SK-N-SH (cell line): ENCODE measurements around the gene OTUD6A. TPM values are rescaled to one million over a fixed set of nuclear protein-coding genes. Genes with fewer than 3 reads are reported as not detected.

ENCODE experiments used
- CTCF ChIA-PET: fragments of 300-600, 350-600 bp; formaldehyde crosslinking; extraction: SDS; loops from one replicate; lab custom pipeline; 2021; lab: Yijun Ruan, JAX
- POLR2A ChIA-PET: fragments of 350-600 bp; sonication (Branson Sonifier 250); formaldehyde crosslinking; extraction: SDS; loops from one replicate; lab custom pipeline; 2020; ENCODE audit warnings: antibody characterized with exemption, inconsistent platforms; lab: Yijun Ruan, JAX
- DNase-seq: peaks from one replicate; pipeline ENCODE4 v3.0.0; 2012
- H2AFZ ChIP-seq: fragments of 200-600 bp; sonication (generic); 2 replicates; pipeline ENCODE4 v1.8.1; 2016; ENCODE audit warnings: antibody characterized with exemption, mild to moderate bottlenecking, low read depth
- H3F3A ChIP-seq: fragments of 200-600 bp; sonication (generic); replicated peaks from 2 replicates; pipeline ENCODE3; 2016; ENCODE audit warnings: antibody characterized with exemption, mild to moderate bottlenecking; ENCODE audit not compliant: insufficient read depth
- H3K27ac ChIP-seq, 2 experiments: fragments of 200-500 bp in 1 of 2; fragments of 200-600 bp in 1 of 2; sonication (Bioruptor generic) in 1 of 2; sonication (generic), shearing (Covaris generic) in 1 of 2; 2 replicates each; pipeline versions ENCODE4 v1.5.1 to v1.6.1; 2014 to 2016; ENCODE audit warnings: low read depth in 2 of 2, inconsistent platforms in 1 of 2, low read length in 1 of 2, mild to moderate bottlenecking in 1 of 2, mixed read lengths in 1 of 2
- H3K27me3 ChIP-seq: fragments of 200-600 bp; sonication (generic), shearing (Covaris generic); 2 replicates; pipeline ENCODE4 v1.6.1; 2016; ENCODE audit warnings: mixed run types; ENCODE audit not compliant: insufficient read depth
- H3K36me3 ChIP-seq, 2 experiments: fragments of 200-500 bp in 1 of 2; fragments of 200-600 bp in 1 of 2; sonication (Bioruptor generic) in 1 of 2; sonication (generic) in 1 of 2; replicated peaks in 1 of 2; 2 replicates each; pipeline versions ENCODE3 to v1.5.1; 2014 to 2016; ENCODE audit warnings: low read length in 1 of 2, mild to moderate bottlenecking in 1 of 2; ENCODE audit not compliant: insufficient read depth in 2 of 2, control insufficient read depth in 1 of 2
- H3K4me1 ChIP-seq, 2 experiments: fragments of 200-500 bp in 1 of 2; fragments of 200-600 bp in 1 of 2; sonication (Bioruptor generic) in 1 of 2; sonication (generic), shearing (Covaris generic) in 1 of 2; 2 replicates each; pipeline versions ENCODE4 v1.5.1 to v1.6.1; 2014 to 2016; ENCODE audit warnings: low read depth in 1 of 2, low read length in 1 of 2, mixed run types in 1 of 2; ENCODE audit not compliant: insufficient read depth in 2 of 2, control insufficient read depth in 1 of 2
- H3K4me2 ChIP-seq: fragments of 200-600 bp; sonication (generic), shearing (Covaris generic); 2 replicates; pipeline ENCODE4 v1.6.1; 2017; ENCODE audit warnings: mixed run types
- H3K4me3 ChIP-seq, 2 experiments: fragments of 200-500 bp in 1 of 2; fragments of 200-600 bp in 1 of 2; sonication (Bioruptor generic) in 1 of 2; sonication (generic), shearing (Covaris generic) in 1 of 2; 2 replicates each; pipeline versions ENCODE4 v1.5.1 to v1.8.1; 2014 to 2016; ENCODE audit warnings: low read depth in 2 of 2, inconsistent platforms in 1 of 2, low read length in 1 of 2, mild to moderate bottlenecking in 1 of 2, mixed read lengths in 1 of 2, moderate library complexity in 1 of 2
- H3K79me2 ChIP-seq: fragments of 200-600 bp; sonication (generic); 2 replicates; pipeline ENCODE4 v1.8.1; 2017; ENCODE audit warnings: mild to moderate bottlenecking; ENCODE audit not compliant: insufficient read depth
- H3K9ac ChIP-seq: fragments of 200-600 bp; sonication (generic); 2 replicates; pipeline ENCODE4 v1.6.1; 2017; ENCODE audit warnings: mixed run types
- H3K9me2 ChIP-seq: fragments of 200-600 bp; sonication (generic); 2 replicates; pipeline ENCODE4 v1.6.1; 2017; ENCODE audit warnings: mixed run types
- H3K9me3 ChIP-seq: fragments of 200-600 bp; sonication (generic); 2 replicates; pipeline ENCODE4 v1.6.1; 2017; ENCODE audit warnings: mixed run types, mild to moderate bottlenecking, moderate library complexity
- H4K20me1 ChIP-seq: fragments of 200-600 bp; sonication (generic); 2 replicates; pipeline ENCODE4 v1.6.1; 2017; ENCODE audit warnings: mild to moderate bottlenecking, mixed run types; ENCODE audit not compliant: insufficient read depth
- CHD2 ChIP-seq: fragments of 150-350 bp; IDR thresholded peaks from 2 replicates; pipeline ENCODE4 v1.6.1; 2018; ENCODE audit warnings: low read length; ENCODE audit not compliant: partially characterized antibody
- FOXM1 ChIP-seq: IDR thresholded peaks from 2 replicates; pipeline ENCODE4 v1.4.0; 2012; ENCODE audit warnings: low read depth, mild to moderate bottlenecking
- MEF2A ChIP-seq: IDR thresholded peaks from 2 replicates; pipeline ENCODE4 v1.4.0; 2012; ENCODE audit warnings: low read depth, borderline replicate concordance
- NFIC ChIP-seq: IDR thresholded peaks from 2 replicates; pipeline ENCODE4 v1.4.0; 2012; ENCODE audit warnings: borderline replicate concordance
- NRF1 ChIP-seq: IDR thresholded peaks from 2 replicates; pipeline ENCODE4 v1.6.1; 2012; ENCODE audit warnings: low read depth, mild to moderate bottlenecking, low read length
- POLR2AphosphoS5 ChIP-seq: IDR thresholded peaks from 2 replicates; pipeline ENCODE4 v1.6.1; 2012; ENCODE audit warnings: low read depth, low read length
- RCOR1 ChIP-seq: fragments of 150-350 bp; IDR thresholded peaks from 2 replicates; pipeline ENCODE4 v1.6.1; 2017; ENCODE audit warnings: antibody characterized with exemption, low read length
- SMC3 ChIP-seq: IDR thresholded peaks from 2 replicates; pipeline ENCODE4 v1.6.1; 2012; ENCODE audit warnings: low read depth, low read length, improper control_type of control experiment
- TAF1 ChIP-seq: IDR thresholded peaks from 2 replicates; pipeline ENCODE4 v1.6.1; 2012; ENCODE audit warnings: low read depth, mild to moderate bottlenecking, low read length, moderate library complexity, borderline replicate concordance
- TCF12 ChIP-seq: IDR thresholded peaks from 2 replicates; pipeline ENCODE4 v1.4.0; 2012
- TEAD4 ChIP-seq: IDR thresholded peaks from 2 replicates; pipeline ENCODE4 v1.4.0; 2012; ENCODE audit warnings: mild to moderate bottlenecking, borderline replicate concordance; ENCODE audit not compliant: insufficient read depth
- WGBS: methylation state at CpG from one replicate; pipeline ENCODE4 v1.1.6; 2017; ENCODE audit warnings: low lambda C conversion rate; 5-methylcytosine and 5-hydroxymethylcytosine counted together
- polyA plus RNA-seq, 3 experiments: library from polyadenylated mRNA; depleted of rRNA; stranded (reverse); fragments of >200 nt; gene quantifications; 2 replicates each; pipeline ENCODE4 v1.2.3, GENCODE V29; 2012

The OTUD6A gene
- polyA plus RNA-seq, 1 of the 3 experiments (the other 2 are of a cell fraction): not detected

GRCh38 chrX:70038951-70039350 lies 23.3 kb upstream of the OTUD6A start (continued):
- no peak for TF ChIP-seq TEAD4

- no peak overlapping the region for H3K9ac ChIP-seq
- WGBS: 25% methylated on average over 2 of the region's 2 CpGs
- POLR2A ChIA-PET: no interaction called here
- no peaks in the 10 kb centered on the region for H3K9me2 ChIP-seq
- H3K27ac ChIP-seq: no peak overlapping the region
- H3K79me2 ChIP-seq: no peaks in the 10 kb centered on the region
- no peak overlapping the region for H3K4me2 ChIP-seq
- H2AFZ ChIP-seq: no peak overlapping the region
- no peaks in the 10 kb centered on the region for H3K9me3 ChIP-seq
- no peak overlapping the region for H3K4me3 ChIP-seq
- no peaks in the 10 kb centered on the region for H3K36me3 ChIP-seq
- no peak for TF ChIP-seq TCF12
- no peak for TF ChIP-seq NFIC
- TF ChIP-seq SMC3: no peak
- TF ChIP-seq FOXM1: no peak
- no peak for TF ChIP-seq CHD2
- no peak for TF ChIP-seq TAF1
- no peak for TF ChIP-seq NRF1
- no peak for TF ChIP-seq POLR2AphosphoS5
- no peak for TF ChIP-seq RCOR1
- TF ChIP-seq MEF2A: no peak
- H3K27me3 ChIP-seq: no peaks in the 10 kb centered on the region; the same call in 1 of the 2 replicates
- no peak for DNase-seq
- H3K4me1 ChIP-seq: no peaks in the 10 kb centered on the region
- H4K20me1 ChIP-seq: no peaks in the 10 kb centered on the region
- CTCF ChIA-PET: interaction anchor here (4.0 to 5.8 kb wide), 2 partner anchors 8 to 57 kb away, joined by 14 to 47 read pairs; no protein-coding TSS in a partner anchor
- H3F3A ChIP-seq: peaks cover 2% of the 10 kb centered on the region
These were observed 22.5 kb upstream of the OTUD6A start for GRCh38 chrX:70039758-70040157.

- H3K4me2 ChIP-seq: no peak overlapping the region
- H3K9ac ChIP-seq: no peak overlapping the region
- DNase-seq: no peak
- CTCF ChIA-PET: interaction anchor here (1.1 to 5.8 kb wide), 3 partner anchors 10 to 549 kb away, joined by 3 to 47 read pairs (median 14); no protein-coding TSS in a partner anchor
- H2AFZ ChIP-seq: no peak overlapping the region
- H3K9me3 ChIP-seq: no peaks in the 10 kb centered on the region
- H3F3A ChIP-seq: peaks cover 9% of the 10 kb centered on the region
- no peaks in the 10 kb centered on the region for H3K4me1 ChIP-seq
- H3K9me2 ChIP-seq: no peaks in the 10 kb centered on the region
- H3K4me3 ChIP-seq: no peak overlapping the region
- H3K27me3 ChIP-seq: no peaks in the 10 kb centered on the region; the same call in 1 of the 2 replicates
- POLR2A ChIA-PET: no interaction called here
- no peaks in the 10 kb centered on the region for H4K20me1 ChIP-seq
- H3K36me3 ChIP-seq: no peaks in the 10 kb centered on the region
- no peak overlapping the region for H3K27ac ChIP-seq
- H3K79me2 ChIP-seq: no peaks in the 10 kb centered on the region
- WGBS: 60% methylated on average over 1 of the region's 6 CpGs
- TF ChIP-seq TCF12: no peak
These were observed 20.3 kb upstream of the OTUD6A start for GRCh38 chrX:70041993-70042392.
